K562 (cell line): ENCODE results near the gene FCGR3B. TPM values are rescaled to one million over a fixed set of nuclear protein-coding genes. Genes with fewer than 3 reads are reported as not detected.

Experiments
- ARID2 ChIP-seq: fragments of 450-650 bp; IDR thresholded peaks from 2 replicates; pipeline ENCODE4 v1.6.1; 2017; ENCODE audit warnings: antibody characterized with exemption, mild to moderate bottlenecking
- BCLAF1 ChIP-seq, 2 experiments: fragments of 450-650 bp in 1 of 2; IDR thresholded peaks; 2 replicates each; pipeline ENCODE4 v1.6.1; 2011 to 2017; ENCODE audit warnings: low read depth in 2 of 2, antibody characterized with exemption in 1 of 2, borderline replicate concordance in 1 of 2, low read length in 1 of 2, mild to moderate bottlenecking in 1 of 2, mixed read lengths in 1 of 2; ENCODE audit not compliant: control insufficient read depth in 1 of 2
- BCOR ChIP-seq: fragments of 450-650 bp; IDR thresholded peaks from 2 replicates; pipeline ENCODE4 v1.6.1; 2016
- CREB3L1 ChIP-seq: fragments of 450-650 bp; IDR thresholded peaks from 2 replicates; pipeline ENCODE4 v1.6.1; 2014; ENCODE audit warnings: low read depth, mild to moderate bottlenecking, moderate library complexity, borderline replicate concordance
- DDX20 ChIP-seq: fragments of 450-650 bp; IDR thresholded peaks from 2 replicates; pipeline ENCODE4 v1.6.1; 2016; ENCODE audit warnings: missing genetic modification characterization, low read depth, mild to moderate bottlenecking, missing compliant biosample characterization, moderate library complexity
- ETS1 ChIP-seq: conservative IDR thresholded peaks from 2 replicates; pipeline ENCODE4 v1.6.1; 2011; ENCODE audit warnings: low read depth, mild to moderate bottlenecking, low read length; ENCODE audit not compliant: control insufficient read depth
- GABPB1 ChIP-seq: sonication (generic); formaldehyde crosslinking; IDR thresholded peaks from 2 replicates; pipeline ENCODE4 v1.8.0; 2022; ENCODE audit warnings: mild to moderate bottlenecking, missing genetic modification reagents
- MITF ChIP-seq: IDR thresholded peaks from 2 replicates; pipeline ENCODE4 v1.6.1; 2014; ENCODE audit warnings: antibody characterized with exemption
- POLR2G ChIP-seq: fragments of 200-400 bp; formaldehyde crosslinking; IDR thresholded peaks from 2 replicates; pipeline ENCODE4 v1.6.1; 2017; ENCODE audit warnings: low read depth, mild to moderate bottlenecking, antibody characterized with exemption, low read length, moderate library complexity
- RAD51 ChIP-seq: fragments of 450-650 bp; IDR thresholded peaks from 2 replicates; pipeline ENCODE4 v1.7.1; 2016; ENCODE audit warnings: low read depth, mild to moderate bottlenecking, borderline replicate concordance
- TAF7 ChIP-seq: fragments of 450-650 bp; IDR thresholded peaks from 2 replicates; pipeline ENCODE4 v1.6.1; 2016; ENCODE audit warnings: missing genetic modification characterization, missing compliant biosample characterization
- TAF9B ChIP-seq: fragments of 450-650 bp; IDR thresholded peaks from 2 replicates; pipeline ENCODE4 v1.6.1; 2018; ENCODE audit warnings: mild to moderate bottlenecking; ENCODE audit not compliant: partially characterized antibody
- VEZF1 ChIP-seq: fragments of 200-800 bp; sonication (Bioruptor generic); IDR thresholded peaks from 2 replicates; pipeline ENCODE4 v1.6.1; 2017; ENCODE audit warnings: missing genetic modification characterization, missing compliant biosample characterization
- ZFP36 ChIP-seq: fragments of 150-350 bp; IDR thresholded peaks from 2 replicates; pipeline ENCODE4 v1.6.1; 2018; ENCODE audit warnings: low read length, low read depth; ENCODE audit not compliant: partially characterized antibody
- ZNF24 ChIP-seq: fragments of 450-650 bp; IDR thresholded peaks from 2 replicates; pipeline ENCODE4 v1.6.1; 2016
- polyA plus RNA-seq, 8 experiments: library from polyadenylated mRNA; depleted of rRNA in 4 of 8; stranded (reverse) in 5 of 8; unstranded in 3 of 8; fragments of >200 nt; fragmentation: Nextera tagmentation in 2 of 8; fragmentation: Illumina TruSeq in 1 of 8; extraction: Ambion mirVana in 2 of 8; extraction: Trizol in 1 of 8; gene quantifications; 2 replicates each; pipeline versions ENCODE4 v1.2.1 to v1.2.3, GENCODE V29; 2011 to 2014; ENCODE audit warnings: inconsistent platforms in 1 of 8, missing spikeins in 1 of 8
- total RNA-seq, 7 experiments: library from RNA; depleted of rRNA in 6 of 7; stranded (reverse); fragments of >200 nt in 6 of 7; fragmentation: Illumina TruSeq in 2 of 7; extraction: Trizol in 2 of 7; gene quantifications; 2 replicates each; pipeline versions ENCODE4 v1.2.1 to v1.2.3, GENCODE V29; 2011 to 2021; ENCODE audit warnings: low replicate concordance in 1 of 7

FCGR3B gene
- total and polyA plus RNA-seq, 9 of the 15 experiments (the other 6 are each of a cell fraction or from before 2014, with no cell fraction given), result 0.18 to 1.1 (median 0.40) TPM

- TF ChIP-seq MITF (0 out of 2 replicates have a peak, but pooled peaks have one; percentile 10), BCLAF1 (IDR thresholded peaks at IDR 0.05; ENCODE audit: borderline replicate concordance in 1 of 2, control insufficient read depth in 1 of 2, low read depth in 2 of 2, low read length in 1 of 2) (peak in 1 of 2 experiments; percentile 55; a peak in 1 of 4 replicates), ZFP36 (peak; percentile 29), ETS1 (peak; percentile 93), ZNF24 (0 out of 2 replicates have a peak, but pooled peaks have one; percentile 22), VEZF1 (CRISPR knock-in tag) (peak; percentile 71; the same call in 1 of the 2 replicates), GABPB1 (peak; percentile 17; the same call in 1 of the 2 replicates), BCOR (peak; percentile 55; the same call in 1 of the 2 replicates), ARID2 (0 out of 2 replicates have a peak, but pooled peaks have one; percentile 17), POLR2G (peak; percentile 76), RAD51 (0 out of 2 replicates have a peak, but pooled peaks have one; percentile 13), DDX20 (0 out of 2 replicates have a peak, but pooled peaks have one; percentile 59), CREB3L1 (peak; percentile 61; the same call in 1 of the 2 replicates), TAF7 (tag) (peak; percentile 47; the same call in 1 of the 2 replicates), TAF9B (peak; percentile 41)
Measured at GRCh38 chr1:161612322-161613141, 18.4 kb downstream of the FCGR3B start (continued).
